Measurements from ENCODE around the gene ERC1. TPM values are rescaled to one million over a fixed set of nuclear protein-coding genes. Genes with fewer than 3 reads are reported as not detected.
A peak's percentile ranks its signal among the peaks of the same experiment; 100 is the strongest.

The ERC1 gene
- total and polyA plus RNA-seq, 9 of the 15 experiments (the other 6 are each of a cell fraction or from before 2014, with no cell fraction given) = 0.74 to 11.8 (median 4.8) TPM

DNA sequence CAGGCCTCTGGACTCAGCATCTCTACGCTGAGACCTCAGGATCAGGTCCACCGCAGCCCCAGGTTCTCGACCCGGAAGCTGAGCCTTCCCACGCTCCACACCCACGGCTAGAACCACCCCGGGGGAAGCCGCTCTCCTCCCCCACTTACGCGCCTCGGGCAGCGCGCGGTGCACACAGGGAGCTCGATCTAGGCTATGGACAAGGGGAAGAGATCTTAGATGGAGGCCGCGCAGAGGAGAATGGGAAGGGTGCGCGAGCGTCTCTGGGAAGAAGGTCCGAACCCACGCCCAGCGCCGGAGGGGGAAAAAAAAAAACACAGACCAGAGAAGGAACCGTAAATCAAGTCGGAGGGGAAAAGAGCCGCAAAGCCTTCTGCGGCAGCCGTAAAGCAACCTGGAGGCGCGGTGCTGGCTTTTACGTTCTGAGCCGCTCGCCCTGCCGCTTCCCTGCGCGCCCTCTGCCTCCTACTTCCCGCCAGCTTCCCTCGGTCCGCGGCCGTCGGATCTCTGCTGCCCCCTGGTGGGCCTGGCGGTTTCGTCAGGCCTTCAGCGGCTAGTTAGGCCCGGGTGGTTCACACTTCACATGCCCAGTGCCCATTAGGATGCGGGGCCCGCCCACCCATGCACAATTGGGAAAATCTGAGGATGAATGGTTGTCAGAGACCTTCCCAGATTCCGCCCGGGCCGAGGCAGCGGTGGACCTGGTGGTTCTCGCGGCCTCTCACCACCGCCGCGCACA, 41.4 kb upstream of the ERC1 start, which contains the start of gene RAD52 (continued):
- TF ChIP-seq KLF1 (tag; IDR thresholded peaks at IDR 0.05) (no peak), NFATC3 (IDR thresholded peaks at IDR 0.05) (no peak), PYGO2 (tag; IDR thresholded peaks at IDR 0.05) (no peak), ZBTB17 (CRISPR knock-in tag; IDR thresholded peaks at IDR 0.05) (peak; percentile 57; the same call in 1 of the 2 replicates), ZNF77 (CRISPR knock-in tag; IDR thresholded peaks at IDR 0.05) (no peak), MCM2 (IDR thresholded peaks at IDR 0.05; ENCODE audit: low read depth) (no peak), ZNF76 (CRISPR knock-in tag; IDR thresholded peaks at IDR 0.05; ENCODE audit: borderline replicate concordance) (peak; percentile 19; the same call in 1 of the 2 replicates), HDAC2 (IDR thresholded peaks at IDR 0.05) (no peak), ZBTB7A (IDR thresholded peaks at IDR 0.05; ENCODE audit: borderline replicate concordance, control insufficient read depth, low read depth, low read length) (no peak), CHD2 (IDR thresholded peaks at IDR 0.05; ENCODE audit: low read depth, low read length) (no peak), HEY1 (CRISPR knock-in tag; IDR thresholded peaks at IDR 0.05; ENCODE audit: borderline replicate concordance) (no peak), ZNF584 (CRISPR knock-in tag; IDR thresholded peaks at IDR 0.05; ENCODE audit: low read depth) (0 out of 2 replicates have a peak, but pooled peaks have one; percentile 38), FIP1L1 (IDR thresholded peaks at IDR 0.05; ENCODE audit: low read depth, low read length, poor library complexity, severe bottlenecking) (no peak), KDM4B (IDR thresholded peaks at IDR 0.05; ENCODE audit: borderline replicate concordance in 2 of 2, low read depth in 1 of 2) (no peak), ESRRA (IDR thresholded peaks at IDR 0.05; ENCODE audit: borderline replicate concordance, low read depth) (no peak; the same call in 1 of the 2 replicates), TCF7L2 (IDR thresholded peaks at IDR 0.05; ENCODE audit: low read depth, low read length) (peak; percentile 64; the same call in 1 of the 2 replicates), KDM5B (IDR thresholded peaks at IDR 0.05; ENCODE audit: insufficient replicate concordance, low read depth, low read length) (peak; percentile 76), CSDE1 (IDR thresholded peaks at IDR 0.05) (no peak)
- TF ChIP-seq, protein P1, sequence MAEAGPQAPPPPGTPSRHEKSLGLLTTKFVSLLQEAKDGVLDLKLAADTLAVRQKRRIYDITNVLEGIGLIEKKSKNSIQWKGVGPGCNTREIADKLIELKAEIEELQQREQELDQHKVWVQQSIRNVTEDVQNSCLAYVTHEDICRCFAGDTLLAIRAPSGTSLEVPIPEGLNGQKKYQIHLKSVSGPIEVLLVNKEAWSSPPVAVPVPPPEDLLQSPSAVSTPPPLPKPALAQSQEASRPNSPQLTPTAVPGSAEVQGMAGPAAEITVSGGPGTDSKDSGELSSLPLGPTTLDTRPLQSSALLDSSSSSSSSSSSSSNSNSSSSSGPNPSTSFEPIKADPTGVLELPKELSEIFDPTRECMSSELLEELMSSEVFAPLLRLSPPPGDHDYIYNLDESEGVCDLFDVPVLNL (CRISPR knock-in tag; IDR thresholded peaks at IDR 0.05; ENCODE audit: low read depth) = no peak; the same call in 1 of the 2 replicates
- TF ChIP-seq, protein P2, sequence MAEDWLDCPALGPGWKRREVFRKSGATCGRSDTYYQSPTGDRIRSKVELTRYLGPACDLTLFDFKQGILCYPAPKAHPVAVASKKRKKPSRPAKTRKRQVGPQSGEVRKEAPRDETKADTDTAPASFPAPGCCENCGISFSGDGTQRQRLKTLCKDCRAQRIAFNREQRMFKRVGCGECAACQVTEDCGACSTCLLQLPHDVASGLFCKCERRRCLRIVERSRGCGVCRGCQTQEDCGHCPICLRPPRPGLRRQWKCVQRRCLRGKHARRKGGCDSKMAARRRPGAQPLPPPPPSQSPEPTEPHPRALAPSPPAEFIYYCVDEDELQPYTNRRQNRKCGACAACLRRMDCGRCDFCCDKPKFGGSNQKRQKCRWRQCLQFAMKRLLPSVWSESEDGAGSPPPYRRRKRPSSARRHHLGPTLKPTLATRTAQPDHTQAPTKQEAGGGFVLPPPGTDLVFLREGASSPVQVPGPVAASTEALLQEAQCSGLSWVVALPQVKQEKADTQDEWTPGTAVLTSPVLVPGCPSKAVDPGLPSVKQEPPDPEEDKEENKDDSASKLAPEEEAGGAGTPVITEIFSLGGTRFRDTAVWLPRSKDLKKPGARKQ (CRISPR knock-in tag; IDR thresholded peaks at IDR 0.05) = no peak
- TF ChIP-seq, protein P3, sequence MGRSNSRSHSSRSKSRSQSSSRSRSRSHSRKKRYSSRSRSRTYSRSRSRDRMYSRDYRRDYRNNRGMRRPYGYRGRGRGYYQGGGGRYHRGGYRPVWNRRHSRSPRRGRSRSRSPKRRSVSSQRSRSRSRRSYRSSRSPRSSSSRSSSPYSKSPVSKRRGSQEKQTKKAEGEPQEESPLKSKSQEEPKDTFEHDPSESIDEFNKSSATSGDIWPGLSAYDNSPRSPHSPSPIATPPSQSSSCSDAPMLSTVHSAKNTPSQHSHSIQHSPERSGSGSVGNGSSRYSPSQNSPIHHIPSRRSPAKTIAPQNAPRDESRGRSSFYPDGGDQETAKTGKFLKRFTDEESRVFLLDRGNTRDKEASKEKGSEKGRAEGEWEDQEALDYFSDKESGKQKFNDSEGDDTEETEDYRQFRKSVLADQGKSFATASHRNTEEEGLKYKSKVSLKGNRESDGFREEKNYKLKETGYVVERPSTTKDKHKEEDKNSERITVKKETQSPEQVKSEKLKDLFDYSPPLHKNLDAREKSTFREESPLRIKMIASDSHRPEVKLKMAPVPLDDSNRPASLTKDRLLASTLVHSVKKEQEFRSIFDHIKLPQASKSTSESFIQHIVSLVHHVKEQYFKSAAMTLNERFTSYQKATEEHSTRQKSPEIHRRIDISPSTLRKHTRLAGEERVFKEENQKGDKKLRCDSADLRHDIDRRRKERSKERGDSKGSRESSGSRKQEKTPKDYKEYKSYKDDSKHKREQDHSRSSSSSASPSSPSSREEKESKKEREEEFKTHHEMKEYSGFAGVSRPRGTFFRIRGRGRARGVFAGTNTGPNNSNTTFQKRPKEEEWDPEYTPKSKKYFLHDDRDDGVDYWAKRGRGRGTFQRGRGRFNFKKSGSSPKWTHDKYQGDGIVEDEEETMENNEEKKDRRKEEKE (IDR thresholded peaks at IDR 0.05; ENCODE audit: borderline replicate concordance in 1 of 2, control insufficient read depth in 1 of 2, low read depth in 2 of 2, low read length in 1 of 2) = peak in 1 of 2 experiments; percentile 80; a peak in 1 of 4 replicates

Measured in K562 (cell line).